Heart right ventricle (tissue), 16 donors: ENCODE results near the gene C2orf42. TPM values are rescaled to one million over a fixed set of nuclear protein-coding genes. Genes with fewer than 3 reads are reported as not detected.
A peak's percentile ranks its signal among the peaks of the same experiment; 100 is the strongest.
"Not testable (repeated sequence)": the region's sequence is repeated elsewhere in the genome, so short reads cannot be mapped to it uniquely, and the experiment has no call there.

Experiments used
- ATAC-seq, 8 donors: fragments of 200-7000 bp; cut with Tn5 transposase; one replicate each; pipeline ENCODE4 v1.9.1; 2020; ENCODE audit warnings: mild to moderate bottlenecking in 8 of 8, moderate library complexity in 8 of 8, moderate number of reproducible peaks in 1 of 8
- DNase-seq, 2 donors: peaks; one replicate each; pipeline ENCODE4 v3.0.0-alpha.2; 2020
- H3K27ac ChIP-seq, 10 donors: fragments of 200-600 bp; sonication (generic) in 2 of 10; one replicate each; pipeline versions ENCODE4 v1.5.0 to v1.8.0; 2020 to 2022; ENCODE audit warnings: mild to moderate bottlenecking in 3 of 10
- H3K27me3 ChIP-seq, 7 donors: fragments of 200-600 bp; one replicate each; pipeline ENCODE4 v1.8.0; 2021 to 2022; ENCODE audit warnings: mild to moderate bottlenecking in 2 of 7
- H3K36me3 ChIP-seq, 9 donors: fragments of 200-600 bp; sonication (generic) in 1 of 9; one replicate each; pipeline versions ENCODE4 v1.5.0 to v1.8.0; 2020 to 2022; ENCODE audit warnings: mild to moderate bottlenecking in 2 of 9
- H3K4me1 ChIP-seq, 9 donors: fragments of 200-600 bp; sonication (generic) in 1 of 9; one replicate each; pipeline versions ENCODE4 v1.5.0 to v1.8.0; 2020 to 2022; ENCODE audit warnings: mild to moderate bottlenecking in 4 of 9
- H3K4me3 ChIP-seq, 10 donors: fragments of 200-600 bp; sonication (generic) in 2 of 10; one replicate each; pipeline versions ENCODE4 v1.5.0 to v1.8.0; 2020 to 2022; ENCODE audit warnings: mild to moderate bottlenecking in 7 of 10, moderate library complexity in 2 of 10
- H3K9me3 ChIP-seq, 11 donors: fragments of 200-600 bp in 10 of 11; sonication (generic) in 2 of 11; one replicate each; pipeline versions ENCODE4 v1.5.0 to v1.8.0; 2013 to 2022; ENCODE audit warnings: mild to moderate bottlenecking in 2 of 11, control low read depth in 1 of 11, moderate library complexity in 1 of 11
- WGBS, 2 donors: extraction: QIAGEN DNeasy Blood & Tissue Kit; methylation state at CpG; one replicate each; pipeline ENCODE4 v1.1.7; 2013; ENCODE audit warnings: inconsistent platforms in 1 of 2; 5-methylcytosine and 5-hydroxymethylcytosine counted together
- intact Hi-C, 10 donors: fragments of 100-400 bp; cut with DNase I; formaldehyde crosslinking; loops; one replicate each; pipeline versions ENCODE4 v1.11.1 to v1.14.2; 2022
- polyA plus RNA-seq, 2 donors: library from polyadenylated mRNA; stranded (reverse); fragments of 200-250 nt; gene quantifications; one replicate each; pipeline ENCODE4 v1.2.3, GENCODE V29; 2013
- total RNA-seq, 10 donors: library from RNA; stranded (reverse); fragmentation: NEBNext Ultra II Directional in 3 of 10; extraction: Animal tissue kit (Norgen Biotek cat#: 25700) in 3 of 10; gene quantifications; one replicate each; pipeline versions ENCODE4 v1.2.1 to v1.2.4, GENCODE V29; 2021 to 2023
- TF ChIP-seq, protein P1 (sequence below), 9 donors: fragments of 200-600 bp; sonication (generic) in 2 of 9; IDR thresholded peaks; one replicate each; pipeline versions ENCODE4 v1.5.0 to v1.8.0; 2021 to 2022; ENCODE audit warnings: antibody characterized with exemption in 9 of 9, mild to moderate bottlenecking in 5 of 9, moderate library complexity in 1 of 9
- donor health status: Arrhythmogenic right ventricular cardiomyopathy.
- donor health status: ischemic (EF 13 %, LVEDD 7.1; RV severe dilation, severe dysfunction).
- donor health status: healthy with polysubstance abuse.
- donor health status: DM: no; HTN: yes; CAD: no.
- donor health status: DM: no; HTN: no; CAD: no.
- donor health status: ischemic (EF 25% LVEDD 6.9; RV normal size, moderate dysfunction).
- donor health status: ischemic (EF 25% LVEDD 5.7; RV mildly dilated, moderate dysfunction).
- donor health status: healthy.
- donor health status: DM: yes; HTN: yes; CAD: no.
- donor health status: Ischemic cardiomyopathy.
- donor health status: ischemic (EF 35%, LVEDD 5.7; RV mildly dilated, moderate dysfunction).
- donor health status: nonischemic (EF 11% LVEDD 7.7; RV severe dilation, severe dysfunction).
- donor health status: DM: yes; HTN: yes; CAD: no.
- donor health status: PGD.
- donor health status: ischemic (EF 29% LVEDD 5.4; RV normal size, mild dysfunction).
- donor health status: nonischemic (EF 23%, LVEDD 6.1; RV moderate dilation, normal function).

C2orf42 gene
- total and polyA plus RNA-seq, 12 donors, result 3.8 to 15.5 (median 8.8) TPM

DNA sequence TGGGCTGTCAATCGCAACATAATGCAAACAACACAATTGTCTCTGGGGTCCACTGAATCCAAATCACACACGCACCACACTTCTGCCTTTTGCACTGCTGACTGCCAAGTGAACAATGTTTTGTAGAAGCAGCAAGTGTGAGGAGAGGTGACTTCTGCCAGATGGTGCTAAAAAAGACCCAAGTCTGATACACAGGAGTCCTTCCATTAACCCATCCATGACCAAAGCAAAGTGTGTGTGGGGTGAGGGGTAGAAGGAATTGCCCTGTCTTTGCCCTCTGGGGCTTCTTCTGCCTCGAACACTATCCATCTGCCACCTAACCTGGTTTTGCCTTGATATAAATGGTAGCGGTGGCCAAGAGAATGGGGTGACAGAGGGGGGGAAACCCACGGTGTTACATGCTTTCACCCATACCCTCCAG is 50.0 kb downstream of the C2orf42 start:
- ATAC-seq, result no peak
- 62 to 72% methylated on average over 5 of the region's 5 CpGs for WGBS, 2 donors
- Histone ChIP-seq H3K27me3 (no peaks in the 10 kb centered on the region), H3K4me1 (peaks cover 8 to 55% (median 25%) of the 10 kb centered on the region in 9 donors), H3K27ac (peak overlapping the region in 9 of 10 donors; percentile 99 to 100 (median 100)), H3K4me3 (peak overlapping the region in 3 of 10 donors; percentile 62 to 75 (median 63)), H3K36me3 (no peaks in the 10 kb centered on the region), H3K9me3 (no peaks in the 10 kb centered on the region)
- TF ChIP-seq, protein P1, sequence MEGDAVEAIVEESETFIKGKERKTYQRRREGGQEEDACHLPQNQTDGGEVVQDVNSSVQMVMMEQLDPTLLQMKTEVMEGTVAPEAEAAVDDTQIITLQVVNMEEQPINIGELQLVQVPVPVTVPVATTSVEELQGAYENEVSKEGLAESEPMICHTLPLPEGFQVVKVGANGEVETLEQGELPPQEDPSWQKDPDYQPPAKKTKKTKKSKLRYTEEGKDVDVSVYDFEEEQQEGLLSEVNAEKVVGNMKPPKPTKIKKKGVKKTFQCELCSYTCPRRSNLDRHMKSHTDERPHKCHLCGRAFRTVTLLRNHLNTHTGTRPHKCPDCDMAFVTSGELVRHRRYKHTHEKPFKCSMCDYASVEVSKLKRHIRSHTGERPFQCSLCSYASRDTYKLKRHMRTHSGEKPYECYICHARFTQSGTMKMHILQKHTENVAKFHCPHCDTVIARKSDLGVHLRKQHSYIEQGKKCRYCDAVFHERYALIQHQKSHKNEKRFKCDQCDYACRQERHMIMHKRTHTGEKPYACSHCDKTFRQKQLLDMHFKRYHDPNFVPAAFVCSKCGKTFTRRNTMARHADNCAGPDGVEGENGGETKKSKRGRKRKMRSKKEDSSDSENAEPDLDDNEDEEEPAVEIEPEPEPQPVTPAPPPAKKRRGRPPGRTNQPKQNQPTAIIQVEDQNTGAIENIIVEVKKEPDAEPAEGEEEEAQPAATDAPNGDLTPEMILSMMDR (IDR thresholded peaks at IDR 0.05), result peak in 1 of 9 donors; percentile 29
- intact Hi-C loops, result loop anchor here in 6 of 10 donors (1.0 to 10.0 kb wide), 6 partner anchors 46 to 228 kb away; partner anchors contain the start of genes PCBP1 (in 3 of the 6) and MXD1 (in 2 of the 6)
- no peak for DNase-seq

DNA sequence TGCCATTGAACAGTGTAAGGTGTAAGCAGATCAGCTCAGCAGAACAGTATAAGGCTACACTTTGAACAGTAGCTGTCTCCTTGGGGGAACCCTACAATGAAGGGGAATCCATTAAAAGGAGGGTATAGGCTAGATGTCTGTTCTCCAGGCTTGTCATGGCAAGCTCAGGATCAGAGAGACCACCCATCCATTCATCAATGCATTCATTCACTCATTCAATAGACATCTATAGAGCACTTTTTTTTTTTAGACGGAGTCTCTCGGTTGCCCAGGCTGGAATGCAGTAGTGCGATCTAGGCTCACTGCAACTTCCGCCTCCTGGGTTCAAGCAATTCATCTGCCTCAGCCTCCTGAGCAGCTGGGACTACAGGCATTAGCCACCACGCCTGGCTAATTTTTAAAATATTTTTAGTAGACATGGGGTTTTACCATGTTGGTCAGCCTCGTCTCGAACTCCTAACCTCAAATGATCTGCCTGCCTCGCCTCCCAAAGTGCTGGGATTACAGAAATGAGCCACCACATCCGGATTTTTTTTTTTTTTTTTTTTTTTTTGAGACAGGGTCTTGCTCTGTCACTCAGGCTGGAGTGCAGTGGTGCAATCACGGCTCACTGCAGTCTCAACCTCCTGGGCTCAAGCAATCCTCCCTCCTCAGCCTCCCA is 56.4 kb downstream of the C2orf42 start:
- H3K27ac ChIP-seq, result peak overlapping the region in 9 of 10 donors; percentile 88 to 98 (median 93)
- H3K9me3 ChIP-seq, ATAC-seq, H3K4me3 ChIP-seq, H3K36me3 ChIP-seq, H3K27me3 ChIP-seq, DNase-seq, intact Hi-C loops: not testable (repeated sequence)
- H3K4me1 ChIP-seq, result peaks cover 16 to 75% (median 45%) of the 10 kb centered on the region in 9 donors
- 91 to 93% methylated on average over 10 of the region's 10 CpGs for WGBS, 2 donors

DNA sequence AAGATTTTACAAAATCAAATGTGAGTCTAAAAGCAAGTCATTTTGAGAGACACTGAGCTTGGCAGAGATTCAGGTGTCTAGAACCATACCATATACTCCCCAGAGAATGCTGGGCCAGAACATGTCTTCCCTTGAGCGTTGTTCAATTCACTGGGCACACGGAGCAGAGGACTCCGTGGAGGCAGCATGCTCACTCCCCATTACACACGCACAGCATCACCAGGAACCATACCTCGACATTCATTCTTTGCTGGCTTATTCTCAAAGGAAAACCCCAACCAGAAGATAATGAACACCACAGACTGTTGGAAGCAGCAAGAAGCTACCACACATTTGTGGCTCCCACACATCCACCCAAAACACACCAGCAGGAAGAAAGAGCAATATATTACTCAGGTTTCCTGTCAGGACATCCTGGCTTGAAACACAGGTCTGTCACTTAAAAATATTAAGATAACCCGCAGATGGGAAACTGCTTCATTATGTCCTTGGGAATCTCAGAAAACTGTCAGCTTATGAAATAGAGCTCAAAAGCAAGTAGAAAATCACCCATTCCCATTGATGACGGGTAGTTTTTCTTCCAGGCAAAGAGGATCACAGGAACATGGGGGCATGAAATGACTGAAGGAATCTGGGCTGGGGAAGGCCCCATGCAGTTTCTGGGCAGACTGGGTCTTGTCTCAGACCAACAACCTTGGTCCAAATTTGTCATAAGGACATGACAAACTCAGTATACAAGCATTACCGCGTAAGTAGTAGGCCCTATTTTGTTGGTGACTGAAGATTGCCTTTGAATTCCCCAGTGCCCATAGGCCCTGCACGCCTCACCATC is 57.1 kb downstream of the C2orf42 start:
- Histone ChIP-seq H3K36me3 (no peaks in the 10 kb centered on the region), H3K27ac (peak overlapping the region; percentile 82 to 98 (median 92)), H3K4me3 (peak overlapping the region in 1 of 10 donors; percentile 47), H3K4me1 (peaks cover 16 to 75% (median 45%) of the 10 kb centered on the region in 9 donors), H3K9me3 (no peaks in the 10 kb centered on the region), H3K27me3 (no peaks in the 10 kb centered on the region)
- intact Hi-C loops, result loop anchor here in 2 of 10 donors (2.0 kb wide), 1 partner anchor 47 kb away; the partner anchor contains the start of gene PCBP1 (in 2 of the 2)
- ATAC-seq (peak in 4 of 8 donors; percentile 16 to 43 (median 26)), DNase-seq (no peak)
- WGBS, 2 donors, result 56 to 72% methylated on average over 10 of the region's 10 CpGs
- TF ChIP-seq, protein P1 (IDR thresholded peaks at IDR 0.05), result no peak

DNA sequence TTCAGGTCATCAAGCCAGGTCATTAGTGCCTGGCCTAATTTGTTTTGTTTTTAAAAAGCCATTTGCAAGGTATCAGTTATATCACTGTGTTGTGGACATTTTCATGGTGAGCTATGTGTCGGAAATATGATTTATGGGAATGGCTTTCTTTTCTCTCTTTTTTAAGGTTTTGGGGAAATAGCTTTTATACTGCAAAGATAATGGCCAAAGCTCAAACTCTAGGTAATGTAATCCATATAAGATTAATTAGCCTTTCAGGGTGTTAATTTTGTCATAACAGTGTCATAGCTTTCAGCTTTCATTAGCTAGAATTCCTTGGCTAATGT is 57.7 kb downstream of the C2orf42 start:
- Histone ChIP-seq H3K27ac (peak overlapping the region; percentile 82 to 98 (median 92)), H3K4me3 (peak overlapping the region in 7 of 10 donors; percentile 27 to 56 (median 43)), H3K36me3 (no peaks in the 10 kb centered on the region), H3K4me1 (peaks cover 16 to 76% (median 46%) of the 10 kb centered on the region in 9 donors), H3K9me3 (no peaks in the 10 kb centered on the region), H3K27me3 (no peaks in the 10 kb centered on the region)
- DNase-seq, result no peak
- TF ChIP-seq, protein P1 (IDR thresholded peaks at IDR 0.05), result no peak
- intact Hi-C loops, result loop anchor here in 2 of 10 donors (2.0 kb wide), 1 partner anchor 46 kb away; the partner anchor contains the start of gene PCBP1 (in 2 of the 2)
- WGBS, 2 donors, result 69 to 82% methylated on average over 1 of the region's 1 CpG
- no peak for ATAC-seq
